WI38 (cell line): Measurements from ENCODE around the gene LACRT.
"Not testable (repeated sequence)": the region's sequence is repeated elsewhere in the genome, so short reads cannot be mapped to it uniquely, and the experiment has no call there.

Experiments used
- H3K4me3 ChIP-seq: 2 replicates; pipeline ENCODE4 v1.5.1; 2011; ENCODE audit warnings: low read depth, mild to moderate bottlenecking, control low read depth, low read length
- CTCF ChIP-seq: IDR thresholded peaks from 2 replicates; pipeline ENCODE4 v1.5.1; 2012; ENCODE audit warnings: low read depth, mild to moderate bottlenecking, control low read depth, low read length

Gene LACRT

GRCh38 chr12:54653025-54653424 lies 18.3 kb upstream of the LACRT start:
- TF ChIP-seq CTCF, result no peak
- H3K4me3 ChIP-seq, result no peak overlapping the region

GRCh38 chr12:54650889-54651288 lies 16.2 kb upstream of the LACRT start:
- TF ChIP-seq CTCF, result no peak
- no peak overlapping the region for H3K4me3 ChIP-seq

GRCh38 chr12:54650409-54650808 lies 15.7 kb upstream of the LACRT start:
- H3K4me3 ChIP-seq, result no peak overlapping the region
- TF ChIP-seq CTCF, result no peak

- H3K4me3 ChIP-seq, result no peak overlapping the region
- no peak for TF ChIP-seq CTCF
These were observed 15.1 kb upstream of the LACRT start for GRCh38 chr12:54649825-54650224.

- no peak within 1 kb of the TSS for H3K4me3 ChIP-seq
- TF ChIP-seq CTCF, result no peak
These were observed 13.6 kb upstream of the LACRT start, which contains the start of gene DCD for GRCh38 chr12:54648265-54648664. Gene DCD (minus strand): TSS chr12:54648365. CDS start chr12:54648303, 62 bp downstream.

GRCh38 chr12:54641554-54641953 lies 6.9 kb upstream of the LACRT start:
- TF ChIP-seq CTCF, result no peak
- no peak overlapping the region for H3K4me3 ChIP-seq

- TF ChIP-seq CTCF, result no peak
- H3K4me3 ChIP-seq, result no peak overlapping the region
These were observed 6.4 kb upstream of the LACRT start for GRCh38 chr12:54641089-54641488.

- not testable (repeated sequence) for H3K4me3 ChIP-seq
These were observed 4.4 kb upstream of the LACRT start for GRCh38 chr12:54639112-54639511.
